Measurements from ENCODE around the gene PROK1. TPM values are rescaled to one million over a fixed set of nuclear protein-coding genes. Genes with fewer than 3 reads are reported as not detected.
"Not testable (repeated sequence)": the region's sequence is repeated elsewhere in the genome, so short reads cannot be mapped to it uniquely, and the experiment has no call there.

Gene PROK1
- total RNA-seq, 1 experiment from 2014 or later: not detected

GRCh38 chr1:110433803-110434202 is 17.1 kb upstream of the PROK1 start:
- peak; percentile 15 for DNase-seq (ENCODE audit: low read depth)

GRCh38 chr1:110434946-110435345 is 16.0 kb upstream of the PROK1 start:
- no peak for DNase-seq (ENCODE audit: low read depth)

- no peak for DNase-seq (ENCODE audit: low read depth)
These were observed 14.3 kb upstream of the PROK1 start for GRCh38 chr1:110436635-110437034.

- DNase-seq (ENCODE audit: low read depth): not testable (repeated sequence)
These were observed 13.2 kb upstream of the PROK1 start for GRCh38 chr1:110437645-110438299.

- DNase-seq (ENCODE audit: low read depth): no peak
These were observed 12.1 kb upstream of the PROK1 start for GRCh38 chr1:110438893-110439292.

GRCh38 chr1:110439873-110440272 is 11.1 kb upstream of the PROK1 start:
- DNase-seq (ENCODE audit: low read depth): not testable (repeated sequence)

- peak; percentile 7 for DNase-seq (ENCODE audit: low read depth)
These were observed 10.1 kb upstream of the PROK1 start for GRCh38 chr1:110440877-110441276.

- DNase-seq (ENCODE audit: low read depth): no peak
These were observed 9.1 kb upstream of the PROK1 start for GRCh38 chr1:110441888-110442287.

- no peak for DNase-seq (ENCODE audit: low read depth)
These were observed 7.5 kb upstream of the PROK1 start for GRCh38 chr1:110443451-110443850.

GRCh38 chr1:110444561-110444960 is 6.4 kb upstream of the PROK1 start:
- no peak for DNase-seq (ENCODE audit: low read depth)

- no peak for DNase-seq (ENCODE audit: low read depth)
These were observed 993 bp upstream of the PROK1 start for GRCh38 chr1:110449661-110450651.

- DNase-seq (ENCODE audit: low read depth): no peak
These were observed 1.4 kb downstream of the PROK1 start for GRCh38 chr1:110452330-110452729.

- no peak for DNase-seq (ENCODE audit: low read depth)
These were observed 2.9 kb downstream of the PROK1 start for GRCh38 chr1:110453829-110454228.

- DNase-seq (ENCODE audit: low read depth): no peak
These were observed 3.4 kb downstream of the PROK1 start for GRCh38 chr1:110454328-110454727.

GRCh38 chr1:110455151-110455550 is 4.2 kb downstream of the PROK1 start:
- DNase-seq (ENCODE audit: low read depth): no peak

- DNase-seq (ENCODE audit: low read depth): no peak
These were observed 6.3 kb downstream of the PROK1 start for GRCh38 chr1:110457206-110457605.

- peak; percentile 68 for DNase-seq (ENCODE audit: low read depth)
These were observed 9.6 kb downstream of the PROK1 start for GRCh38 chr1:110460253-110461220.

- DNase-seq (ENCODE audit: low read depth): no peak
These were observed 11.1 kb downstream of the PROK1 start for GRCh38 chr1:110462093-110462492.

GRCh38 chr1:110462964-110463363 is 12.0 kb downstream of the PROK1 start:
- no peak for DNase-seq (ENCODE audit: low read depth)

- DNase-seq (ENCODE audit: low read depth): no peak
These were observed 12.8 kb downstream of the PROK1 start for GRCh38 chr1:110463725-110464124.

- DNase-seq (ENCODE audit: low read depth): no peak
These were observed 13.4 kb downstream of the PROK1 start for GRCh38 chr1:110464340-110464739.

All from LHCN-M2 (cell line).